GM12878 (cell line): ENCODE measurements around the gene NRXN3.

Experiments used
- CTCF ChIP-seq, 3 experiments: IDR thresholded peaks in 2 of 3; conservative IDR thresholded peaks in 1 of 3; 2 replicates each; pipeline ENCODE4 v1.5.1; 2011; ENCODE audit warnings: low read depth in 3 of 3, low read length in 3 of 3, mild to moderate bottlenecking in 3 of 3, control low read depth in 2 of 3, moderate library complexity in 2 of 3, inconsistent platforms in 1 of 3, mixed read lengths in 1 of 3; ENCODE audit not compliant: control insufficient read depth in 2 of 3, insufficient read depth in 1 of 3; ENCODE audit errors: extremely low read depth in 1 of 3
- ELK1 ChIP-seq: IDR thresholded peaks from 2 replicates; pipeline ENCODE4 v1.6.1; 2012; ENCODE audit warnings: low read depth, low read length, improper control_type of control experiment
- HCFC1 ChIP-seq: fragments of 150-350 bp; IDR thresholded peaks from 2 replicates; pipeline ENCODE4 v1.6.1; 2014; ENCODE audit warnings: low read length
- IRF3 ChIP-seq: fragments of 450-650 bp; IDR thresholded peaks from 2 replicates; pipeline ENCODE4 v1.6.1; 2014; ENCODE audit warnings: mild to moderate bottlenecking
- JUNB ChIP-seq: IDR thresholded peaks from 2 replicates; pipeline ENCODE4 v1.6.1; 2016; ENCODE audit warnings: antibody characterized with exemption, mild to moderate bottlenecking
- MAX ChIP-seq: IDR thresholded peaks from 2 replicates; pipeline ENCODE4 v1.6.1; 2012; ENCODE audit warnings: low read depth, low read length, improper control_type of control experiment
- NRF1 ChIP-seq: conservative IDR thresholded peaks from 2 replicates; pipeline ENCODE4 v1.6.1; 2011; ENCODE audit warnings: mild to moderate bottlenecking, low read depth, low read length, improper control_type of control experiment
- RFX5 ChIP-seq: IDR thresholded peaks from 2 replicates; pipeline ENCODE4 v1.6.1; 2011; ENCODE audit warnings: low read depth, low read length, improper control_type of control experiment
- SREBF2 ChIP-seq: IDR thresholded peaks from 2 replicates; pipeline ENCODE4 v1.6.1; 2012; ENCODE audit warnings: mild to moderate bottlenecking, low read length
- SUZ12 ChIP-seq: fragments of 200-600 bp; sonication (generic); IDR thresholded peaks from one replicate; pipeline ENCODE4 v1.6.1; 2018; ENCODE audit warnings: antibody characterized with exemption, mild to moderate bottlenecking; ENCODE audit not compliant: unreplicated experiment
- TCF12 ChIP-seq: IDR thresholded peaks from 2 replicates; pipeline ENCODE4 v1.6.1; 2011; ENCODE audit warnings: low read depth, mild to moderate bottlenecking, low read length

GRCh38 chr14:78424311-78424710 is 254.1 kb downstream of the NRXN3 start:
- TF ChIP-seq RFX5 (no peak), IRF3 (no peak), ELK1 (no peak), HCFC1 (no peak), JUNB (no peak), MAX (no peak), TCF12 (no peak), CTCF (IDR thresholded peaks at IDR 0.05 in 2 of 3, conservative IDR thresholded peaks at IDR 0.05 in 1 of 3; ENCODE audit: control insufficient read depth in 2 of 3, extremely low read depth in 1 of 3, insufficient read depth in 1 of 3, low read depth in 3 of 3, low read length in 3 of 3) (no peak), SUZ12 (no peak), SREBF2 (no peak), NRF1 (no peak)
